HL-60 (cell line): ENCODE data around the gene TEX50.

Experiments
- CTCF ChIP-seq: IDR thresholded peaks from one replicate; pipeline ENCODE4 v1.5.1; 2011; ENCODE audit warnings: low read length, control low read depth, inconsistent platforms; ENCODE audit not compliant: insufficient read depth
- REST ChIP-seq: IDR thresholded peaks from 2 replicates; pipeline ENCODE4 v1.6.1; 2012; ENCODE audit warnings: low read depth; ENCODE audit not compliant: insufficient replicate concordance

- no peak for TF ChIP-seq REST
- no peak for TF ChIP-seq CTCF
These were observed at the start of gene TEX50 for GRCh38 chr1:173635116-173635515.
